NB4 (cell line): ENCODE results near the gene SPPL2A.

Experiments
- DNase-seq: peaks from one replicate; pipeline ENCODE4 v3.0.0; 2010; ENCODE audit warnings: low read depth
- H3K4me3 ChIP-seq: one replicate; pipeline ENCODE4 v1.5.1; 2011; ENCODE audit warnings: mild to moderate bottlenecking, low read depth, low read length, moderate library complexity
- MYC ChIP-seq: IDR thresholded peaks from 2 replicates; pipeline ENCODE4 v1.6.1; 2011; ENCODE audit warnings: low read depth, low read length
- POLR2A ChIP-seq: IDR thresholded peaks from 2 replicates; pipeline ENCODE4 v1.6.1; 2011; ENCODE audit warnings: mild to moderate bottlenecking; ENCODE audit not compliant: insufficient read length; ENCODE audit errors: extremely low read depth
- TF ChIP-seq, protein P1 (sequence below): IDR thresholded peaks from one replicate; pipeline ENCODE4 v1.5.1; 2012; ENCODE audit warnings: low read depth, low read length
- TF ChIP-seq, protein P2 (sequence below): IDR thresholded peaks from 2 replicates; pipeline ENCODE4 v1.6.1; 2011; ENCODE audit warnings: low read depth, low read length

SPPL2A gene

GRCh38 chr15:50777042-50777441 lies 11.5 kb upstream of the SPPL2A start:
- DNase-seq = no peak
- TF ChIP-seq, protein P1, sequence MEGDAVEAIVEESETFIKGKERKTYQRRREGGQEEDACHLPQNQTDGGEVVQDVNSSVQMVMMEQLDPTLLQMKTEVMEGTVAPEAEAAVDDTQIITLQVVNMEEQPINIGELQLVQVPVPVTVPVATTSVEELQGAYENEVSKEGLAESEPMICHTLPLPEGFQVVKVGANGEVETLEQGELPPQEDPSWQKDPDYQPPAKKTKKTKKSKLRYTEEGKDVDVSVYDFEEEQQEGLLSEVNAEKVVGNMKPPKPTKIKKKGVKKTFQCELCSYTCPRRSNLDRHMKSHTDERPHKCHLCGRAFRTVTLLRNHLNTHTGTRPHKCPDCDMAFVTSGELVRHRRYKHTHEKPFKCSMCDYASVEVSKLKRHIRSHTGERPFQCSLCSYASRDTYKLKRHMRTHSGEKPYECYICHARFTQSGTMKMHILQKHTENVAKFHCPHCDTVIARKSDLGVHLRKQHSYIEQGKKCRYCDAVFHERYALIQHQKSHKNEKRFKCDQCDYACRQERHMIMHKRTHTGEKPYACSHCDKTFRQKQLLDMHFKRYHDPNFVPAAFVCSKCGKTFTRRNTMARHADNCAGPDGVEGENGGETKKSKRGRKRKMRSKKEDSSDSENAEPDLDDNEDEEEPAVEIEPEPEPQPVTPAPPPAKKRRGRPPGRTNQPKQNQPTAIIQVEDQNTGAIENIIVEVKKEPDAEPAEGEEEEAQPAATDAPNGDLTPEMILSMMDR = no peak
- TF ChIP-seq, protein P2, sequence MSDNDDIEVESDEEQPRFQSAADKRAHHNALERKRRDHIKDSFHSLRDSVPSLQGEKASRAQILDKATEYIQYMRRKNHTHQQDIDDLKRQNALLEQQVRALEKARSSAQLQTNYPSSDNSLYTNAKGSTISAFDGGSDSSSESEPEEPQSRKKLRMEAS = no peak
- no peak for TF ChIP-seq POLR2A
- no peak for TF ChIP-seq MYC
- no peak overlapping the region for H3K4me3 ChIP-seq

GRCh38 chr15:50774450-50774849 lies 8.9 kb upstream of the SPPL2A start:
- no peak for TF ChIP-seq MYC
- TF ChIP-seq, protein P2 = peak; percentile 82
- no peak for TF ChIP-seq POLR2A
- TF ChIP-seq, protein P1 = no peak
- peak; percentile 37 for DNase-seq
- H3K4me3 ChIP-seq = no peak overlapping the region

- H3K4me3 ChIP-seq = no peak overlapping the region
- DNase-seq = no peak
- no peak for TF ChIP-seq POLR2A
Observed at GRCh38 chr15:50773389-50773788, 7.9 kb upstream of the SPPL2A start.

GRCh38 chr15:50767332-50767861 lies 1.9 kb upstream of the SPPL2A start:
- DNase-seq = no peak
- no peak overlapping the region for H3K4me3 ChIP-seq
- TF ChIP-seq, protein P1 = no peak
- TF ChIP-seq MYC (no peak), POLR2A (no peak)
- TF ChIP-seq, protein P2 = no peak

GRCh38 chr15:50764461-50765194 lies 878 bp downstream of the SPPL2A start:
- DNase-seq = peak; percentile 20

DNA sequence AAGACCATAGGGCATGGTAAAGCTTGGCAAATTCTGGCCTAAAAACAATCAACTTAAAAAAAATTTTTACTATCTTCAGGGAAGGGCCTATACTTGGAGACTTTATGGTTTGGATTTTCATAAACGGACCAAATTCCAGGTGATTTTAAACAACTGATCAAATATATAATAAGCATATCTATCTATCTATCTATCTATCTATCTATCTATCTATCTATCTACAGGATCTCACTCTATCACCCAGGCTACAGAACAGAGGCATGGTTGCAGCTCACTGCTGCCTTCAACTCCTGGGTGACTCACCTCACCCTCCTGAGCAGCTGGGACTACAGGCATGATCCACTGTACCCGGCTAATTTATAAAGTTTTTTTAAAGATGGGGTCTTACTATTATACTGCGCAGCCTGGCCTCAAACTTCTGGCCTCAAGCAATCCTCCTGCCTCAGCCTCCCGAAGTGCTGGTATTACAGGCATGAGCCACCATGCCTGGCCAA lies 6.7 kb downstream of the SPPL2A start:
- no peak overlapping the region for H3K4me3 ChIP-seq
- no peak for TF ChIP-seq MYC
- DNase-seq = no peak

More at GRCh38 chr15:50764461-50765194, 878 bp downstream of the SPPL2A start:
- TF ChIP-seq, protein P2 = no peak
- TF ChIP-seq, protein P1 = no peak
- no peak for TF ChIP-seq POLR2A
- TF ChIP-seq MYC = no peak
- peak overlapping the region; percentile 80 for H3K4me3 ChIP-seq
